GM19099 (cell line): Measurements from ENCODE around the gene UFM1.

Experiments used
- POLR2A ChIP-seq: IDR thresholded peaks from 3 replicates; pipeline ENCODE4 v1.6.1; 2011; ENCODE audit warnings: low read depth; ENCODE audit not compliant: insufficient read length; ENCODE audit errors: extremely low read depth

Gene UFM1

GRCh38 chr13:38355595-38356119, 6.0 kb downstream of the UFM1 start:
- TF ChIP-seq POLR2A, result no peak

GRCh38 chr13:38358684-38359083, 9.0 kb downstream of the UFM1 start:
- no peak for TF ChIP-seq POLR2A

GRCh38 chr13:38361542-38362262, 12.1 kb downstream of the UFM1 start:
- no peak for TF ChIP-seq POLR2A

- TF ChIP-seq POLR2A, result no peak
Observed at GRCh38 chr13:38363219-38363618, 13.6 kb downstream of the UFM1 start.

- TF ChIP-seq POLR2A, result no peak
Observed at GRCh38 chr13:38365661-38366060, 16.0 kb downstream of the UFM1 start.

- no peak for TF ChIP-seq POLR2A
Observed at GRCh38 chr13:38366954-38367645, 17.4 kb downstream of the UFM1 start.

GRCh38 chr13:38369058-38369457, 19.4 kb downstream of the UFM1 start:
- TF ChIP-seq POLR2A, result no peak

GRCh38 chr13:38372820-38373383, 23.3 kb downstream of the UFM1 start:
- TF ChIP-seq POLR2A, result no peak

- no peak for TF ChIP-seq POLR2A
Observed at GRCh38 chr13:38376546-38376945, 26.9 kb downstream of the UFM1 start.

- TF ChIP-seq POLR2A, result no peak
Observed at GRCh38 chr13:38381890-38382289, 32.2 kb downstream of the UFM1 start.

- no peak for TF ChIP-seq POLR2A
Observed at GRCh38 chr13:38382946-38383345, 33.3 kb downstream of the UFM1 start.

GRCh38 chr13:38384171-38384570, 34.5 kb downstream of the UFM1 start:
- TF ChIP-seq POLR2A, result no peak

- no peak for TF ChIP-seq POLR2A
Observed at GRCh38 chr13:38385153-38385891, 35.7 kb downstream of the UFM1 start.

- no peak for TF ChIP-seq POLR2A
Observed at GRCh38 chr13:38386421-38386820, 36.8 kb downstream of the UFM1 start.

- no peak for TF ChIP-seq POLR2A
Observed at GRCh38 chr13:38391341-38391740, 41.7 kb downstream of the UFM1 start.
